ENCODE measurements around the gene MCM9.

DNA sequence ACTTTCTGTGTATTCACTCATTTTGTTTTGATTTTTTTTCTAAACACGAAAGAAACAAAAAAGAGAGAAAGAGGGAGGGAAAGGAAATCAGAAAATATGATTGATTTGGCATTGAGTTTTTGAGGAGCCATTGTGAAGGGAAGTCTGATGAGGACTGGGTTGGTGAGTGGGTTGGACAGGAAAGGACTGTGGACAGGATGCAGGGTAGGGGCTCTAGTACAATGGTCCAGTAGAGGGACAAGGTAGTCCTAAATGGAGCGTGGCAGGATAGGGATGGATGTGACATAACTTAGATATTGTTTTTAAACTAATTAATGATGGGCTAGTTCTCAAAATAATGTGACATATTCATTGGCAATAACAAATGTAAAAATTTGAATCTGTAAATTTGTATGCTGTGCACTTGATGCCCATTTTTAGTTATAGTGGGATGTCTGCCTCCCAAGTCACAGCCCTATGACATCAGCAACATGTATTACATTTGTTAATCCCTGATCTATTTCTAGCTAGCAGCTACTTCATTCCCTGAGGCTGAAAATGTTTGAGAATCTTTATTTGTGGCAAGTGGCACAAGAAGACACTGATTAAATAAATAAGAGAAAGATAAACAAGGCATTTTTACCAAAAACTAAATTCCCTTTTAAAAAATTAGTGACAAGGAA, 105.0 kb downstream of the MCM9 start:
- TF ChIP-seq, protein P1, sequence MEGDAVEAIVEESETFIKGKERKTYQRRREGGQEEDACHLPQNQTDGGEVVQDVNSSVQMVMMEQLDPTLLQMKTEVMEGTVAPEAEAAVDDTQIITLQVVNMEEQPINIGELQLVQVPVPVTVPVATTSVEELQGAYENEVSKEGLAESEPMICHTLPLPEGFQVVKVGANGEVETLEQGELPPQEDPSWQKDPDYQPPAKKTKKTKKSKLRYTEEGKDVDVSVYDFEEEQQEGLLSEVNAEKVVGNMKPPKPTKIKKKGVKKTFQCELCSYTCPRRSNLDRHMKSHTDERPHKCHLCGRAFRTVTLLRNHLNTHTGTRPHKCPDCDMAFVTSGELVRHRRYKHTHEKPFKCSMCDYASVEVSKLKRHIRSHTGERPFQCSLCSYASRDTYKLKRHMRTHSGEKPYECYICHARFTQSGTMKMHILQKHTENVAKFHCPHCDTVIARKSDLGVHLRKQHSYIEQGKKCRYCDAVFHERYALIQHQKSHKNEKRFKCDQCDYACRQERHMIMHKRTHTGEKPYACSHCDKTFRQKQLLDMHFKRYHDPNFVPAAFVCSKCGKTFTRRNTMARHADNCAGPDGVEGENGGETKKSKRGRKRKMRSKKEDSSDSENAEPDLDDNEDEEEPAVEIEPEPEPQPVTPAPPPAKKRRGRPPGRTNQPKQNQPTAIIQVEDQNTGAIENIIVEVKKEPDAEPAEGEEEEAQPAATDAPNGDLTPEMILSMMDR (IDR thresholded peaks at IDR 0.05) = no peak
- TF ChIP-seq EZH2 (IDR thresholded peaks at IDR 0.05; ENCODE audit: borderline replicate concordance, insufficient read depth, low read depth, low read length, poor library complexity, severe bottlenecking) = no peak
